Keratinocyte (primary cell): Measurements from ENCODE around the gene SIK3. TPM values are rescaled to one million over a fixed set of nuclear protein-coding genes. Genes with fewer than 3 reads are reported as not detected.

Experiments used
- DNase-seq: peaks from one replicate; pipeline ENCODE4 v3.0.0-alpha.2; 2011; ENCODE audit warnings: low read depth, missing footprints, low spot score
- FAIRE-seq: peaks from 2 replicates; lab custom pipeline; 2011; peaks lifted over from hg19 to GRCh38; lab: Jason Lieb, UNC
- H2AFZ ChIP-seq: 2 replicates; pipeline ENCODE4 v1.6.0; 2012; ENCODE audit warnings: low read length, control low read depth, inconsistent platforms; ENCODE audit not compliant: control insufficient read depth
- H3K27ac ChIP-seq: 2 replicates; pipeline ENCODE4 v1.5.1; 2011; ENCODE audit warnings: low read length; ENCODE audit not compliant: control insufficient read depth, insufficient read depth
- H3K27me3 ChIP-seq: 3 replicates; pipeline ENCODE4 v1.6.0; 2011; ENCODE audit warnings: low read length; ENCODE audit not compliant: control insufficient read depth, insufficient read depth; ENCODE audit errors: extremely low read depth
- H3K36me3 ChIP-seq, 2 experiments: 2 replicates in 1 of 2; 3 replicates in 1 of 2; pipeline ENCODE4 v1.5.1; 2011; ENCODE audit warnings: low read length in 2 of 2, mild to moderate bottlenecking in 1 of 2; ENCODE audit not compliant: control insufficient read depth in 2 of 2, insufficient read depth in 2 of 2; ENCODE audit errors: extremely low read depth in 1 of 2
- H3K4me1 ChIP-seq: 3 replicates; pipeline ENCODE4 v1.5.1; 2011; ENCODE audit warnings: low read length; ENCODE audit not compliant: control insufficient read depth, insufficient read depth; ENCODE audit errors: extremely low read depth
- H3K4me2 ChIP-seq: 3 replicates; pipeline ENCODE4 v1.6.0; 2011; ENCODE audit warnings: low read depth, low read length; ENCODE audit not compliant: control insufficient read depth, insufficient read depth; ENCODE audit errors: extremely low read depth
- H3K4me3 ChIP-seq, 3 experiments: fragments of 200-600 bp in 1 of 3; sonication (generic) in 1 of 3; 2 replicates in 2 of 3; 3 replicates in 1 of 3; pipeline ENCODE4 v1.5.1; 2011 to 2016; ENCODE audit warnings: low read length in 3 of 3, mild to moderate bottlenecking in 3 of 3, control low read depth in 2 of 3, inconsistent platforms in 1 of 3, low read depth in 1 of 3, mixed read lengths in 1 of 3, mixed run types in 1 of 3, moderate library complexity in 1 of 3; ENCODE audit not compliant: control insufficient read depth in 2 of 3, insufficient read depth in 2 of 3; ENCODE audit errors: extremely low read depth in 1 of 3
- H3K79me2 ChIP-seq: 2 replicates; pipeline ENCODE4 v1.6.0; 2012; ENCODE audit warnings: low read length; ENCODE audit not compliant: control insufficient read depth, insufficient read depth
- H3K9ac ChIP-seq: 3 replicates; pipeline ENCODE4 v1.6.0; 2011; ENCODE audit warnings: low read length; ENCODE audit not compliant: control insufficient read depth, insufficient read depth; ENCODE audit errors: extremely low read depth
- H3K9me1 ChIP-seq: 3 replicates; pipeline ENCODE4 v1.6.0; 2011; ENCODE audit warnings: low read length; ENCODE audit not compliant: control insufficient read depth, insufficient read depth; ENCODE audit errors: extremely low read depth
- H3K9me3 ChIP-seq: 2 replicates; pipeline ENCODE4 v1.5.1; 2012; ENCODE audit warnings: low read depth, low read length; ENCODE audit not compliant: control insufficient read depth
- H4K20me1 ChIP-seq: 3 replicates; pipeline ENCODE4 v1.6.0; 2011; ENCODE audit warnings: low read length; ENCODE audit not compliant: control insufficient read depth, insufficient read depth; ENCODE audit errors: extremely low read depth
- EZH2 ChIP-seq: IDR thresholded peaks from one replicate; pipeline ENCODE4 v1.6.1; 2012; ENCODE audit warnings: inconsistent platforms, mild to moderate bottlenecking, low read length, moderate library complexity
- dilution Hi-C: fragments of 300-500 bp; cut with MboI; formaldehyde crosslinking; loops from one replicate; pipeline ENCODE4 v1.7.0; 2020; ENCODE audit warnings: low sequenced_read_pairs; ENCODE audit not compliant: extremely low pct_ligation_motif_present
- polyA plus RNA-seq, 5 experiments: library from polyadenylated mRNA; depleted of rRNA in 3 of 5; stranded (reverse) in 3 of 5; stranded (forward) in 1 of 5; unstranded in 1 of 5; fragments of >200 nt; gene quantifications; 1 replicate in 1 of 5; 2 replicates in 3 of 5; 3 replicates in 1 of 5; pipeline versions ENCODE4 v1.2.1 to v1.2.3, GENCODE V29; 2011 to 2012; ENCODE audit warnings: missing spikeins in 2 of 5, low read depth in 1 of 5, low replicate concordance in 1 of 5
- TF ChIP-seq, protein P1 (sequence below), 3 experiments: IDR thresholded peaks in 1 of 3; conservative IDR thresholded peaks in 1 of 3; optimal IDR thresholded peaks in 1 of 3; 2 replicates in 2 of 3; 3 replicates in 1 of 3; pipeline versions ENCODE3 to v1.5.1; 2011; ENCODE audit warnings: low read length in 3 of 3, mild to moderate bottlenecking in 3 of 3, moderate library complexity in 2 of 3, control low read depth in 1 of 3, inconsistent platforms in 1 of 3; ENCODE audit not compliant: insufficient read depth in 2 of 3; ENCODE audit errors: extremely low read depth in 1 of 3

The SIK3 gene
- polyA plus RNA-seq, 1 donor (not counting 4 experiments of a cell fraction or from before 2014, with no cell fraction given) = 8.2 TPM

DNA sequence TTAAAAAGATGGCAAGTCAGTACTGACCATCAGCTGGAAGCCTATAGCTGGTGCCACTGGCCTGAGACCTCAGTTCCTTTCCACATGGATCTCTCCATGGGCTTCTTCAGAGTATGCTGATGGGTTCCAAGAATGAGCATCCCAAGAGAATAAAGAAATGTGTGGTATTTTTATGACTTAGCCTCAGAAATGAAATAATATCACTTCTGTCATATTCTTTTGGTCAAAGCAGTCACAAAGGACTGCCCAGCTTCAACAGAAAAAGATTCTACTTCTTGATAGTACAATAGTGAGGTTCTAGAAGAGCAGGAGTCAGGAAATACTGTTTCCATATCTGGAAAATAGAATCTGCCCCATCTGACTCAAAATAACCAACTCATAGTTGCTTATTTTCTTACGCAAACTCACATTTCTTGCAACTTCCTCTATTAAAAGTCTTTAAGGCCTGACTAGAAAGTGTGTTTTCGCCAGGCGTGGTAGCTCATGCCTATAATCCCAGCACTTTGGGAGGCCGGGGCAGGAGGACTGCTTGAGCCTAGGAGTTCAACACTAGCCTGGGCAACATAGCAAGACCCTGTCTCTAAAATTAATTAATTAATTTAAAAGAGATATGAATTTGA is 116.9 kb downstream of the SIK3 start:
- dilution Hi-C loops = no loop called here
- FAIRE-seq (no peak), DNase-seq (no peak)
- peaks cover 30% of the 10 kb centered on the region for H3K4me1 ChIP-seq
- no peaks in the 10 kb centered on the region for H3K36me3 ChIP-seq
- H3K79me2 ChIP-seq = peaks cover 34% of the 10 kb centered on the region
- H3K4me2 ChIP-seq = no peak overlapping the region
- H3K9ac ChIP-seq = no peak overlapping the region
- no peak for TF ChIP-seq EZH2
- TF ChIP-seq, protein P1, sequence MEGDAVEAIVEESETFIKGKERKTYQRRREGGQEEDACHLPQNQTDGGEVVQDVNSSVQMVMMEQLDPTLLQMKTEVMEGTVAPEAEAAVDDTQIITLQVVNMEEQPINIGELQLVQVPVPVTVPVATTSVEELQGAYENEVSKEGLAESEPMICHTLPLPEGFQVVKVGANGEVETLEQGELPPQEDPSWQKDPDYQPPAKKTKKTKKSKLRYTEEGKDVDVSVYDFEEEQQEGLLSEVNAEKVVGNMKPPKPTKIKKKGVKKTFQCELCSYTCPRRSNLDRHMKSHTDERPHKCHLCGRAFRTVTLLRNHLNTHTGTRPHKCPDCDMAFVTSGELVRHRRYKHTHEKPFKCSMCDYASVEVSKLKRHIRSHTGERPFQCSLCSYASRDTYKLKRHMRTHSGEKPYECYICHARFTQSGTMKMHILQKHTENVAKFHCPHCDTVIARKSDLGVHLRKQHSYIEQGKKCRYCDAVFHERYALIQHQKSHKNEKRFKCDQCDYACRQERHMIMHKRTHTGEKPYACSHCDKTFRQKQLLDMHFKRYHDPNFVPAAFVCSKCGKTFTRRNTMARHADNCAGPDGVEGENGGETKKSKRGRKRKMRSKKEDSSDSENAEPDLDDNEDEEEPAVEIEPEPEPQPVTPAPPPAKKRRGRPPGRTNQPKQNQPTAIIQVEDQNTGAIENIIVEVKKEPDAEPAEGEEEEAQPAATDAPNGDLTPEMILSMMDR (optimal IDR thresholded peaks at IDR 0.05 in 1 of 3, IDR thresholded peaks at IDR 0.05 in 1 of 3, conservative IDR thresholded peaks at IDR 0.05 in 1 of 3; ENCODE audit: extremely low read depth in 1 of 3, insufficient read depth in 2 of 3, low read length in 3 of 3) = no peak
- no peaks in the 10 kb centered on the region for H3K9me1 ChIP-seq
- no peak overlapping the region for H2AFZ ChIP-seq
- H4K20me1 ChIP-seq = peaks cover 4% of the 10 kb centered on the region
- no peak overlapping the region for H3K4me3 ChIP-seq
- no peaks in the 10 kb centered on the region for H3K27me3 ChIP-seq
- no peak overlapping the region for H3K27ac ChIP-seq
- H3K9me3 ChIP-seq = no peaks in the 10 kb centered on the region

DNA sequence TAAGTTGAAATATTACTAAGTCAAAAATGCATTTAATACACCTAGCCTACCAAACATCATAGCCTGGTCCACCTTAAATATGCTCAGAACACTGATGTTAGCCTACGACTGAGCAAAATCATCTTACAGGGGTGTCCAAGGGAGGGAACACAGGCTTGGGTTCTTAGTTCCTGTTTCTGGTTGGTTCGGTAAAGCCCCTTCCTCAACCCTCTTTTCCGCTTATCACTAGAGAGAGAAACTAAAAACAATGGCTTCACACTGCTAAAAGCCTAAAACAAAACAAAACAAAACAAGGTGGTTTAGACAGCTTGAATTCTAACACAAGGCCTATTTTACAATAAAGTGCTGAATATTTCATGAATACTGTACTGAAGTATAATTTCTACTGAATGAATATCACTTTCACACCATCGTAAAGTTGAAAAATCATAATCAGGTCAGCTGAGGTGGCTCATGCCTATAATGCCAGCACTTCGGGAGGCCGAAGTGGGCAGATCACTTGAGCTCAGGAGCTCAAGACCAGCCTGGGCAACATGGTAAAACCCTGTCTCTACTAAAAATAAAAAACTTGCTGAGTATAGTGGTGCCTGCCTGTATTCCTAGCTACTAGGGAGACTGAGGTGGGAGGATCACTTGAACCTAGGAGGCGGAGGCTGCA is 118.0 kb downstream of the SIK3 start:
- TF ChIP-seq, protein P1 (optimal IDR thresholded peaks at IDR 0.05 in 1 of 3, IDR thresholded peaks at IDR 0.05 in 1 of 3, conservative IDR thresholded peaks at IDR 0.05 in 1 of 3; ENCODE audit: extremely low read depth in 1 of 3, insufficient read depth in 2 of 3, low read length in 3 of 3) = no peak
- no peak for TF ChIP-seq EZH2
- DNase-seq = no peak
- no peak overlapping the region for H3K4me2 ChIP-seq
- no peak for FAIRE-seq
- H3K27me3 ChIP-seq = no peaks in the 10 kb centered on the region
- H4K20me1 ChIP-seq = peaks cover 4% of the 10 kb centered on the region
- no peak overlapping the region for H3K9ac ChIP-seq
- H3K9me1 ChIP-seq = no peaks in the 10 kb centered on the region
- H3K79me2 ChIP-seq = peaks cover 31% of the 10 kb centered on the region
- no peaks in the 10 kb centered on the region for H3K9me3 ChIP-seq
- H3K4me1 ChIP-seq = peaks cover 19% of the 10 kb centered on the region
- H3K36me3 ChIP-seq = no peaks in the 10 kb centered on the region
- H2AFZ ChIP-seq = no peak overlapping the region
- H3K27ac ChIP-seq = no peak overlapping the region
- dilution Hi-C loops = no loop called here
- no peak overlapping the region for H3K4me3 ChIP-seq
